Neuronal stem cell (in vitro differentiated cells): ENCODE results near the gene PIGU.

Source experiments
- DNase-seq: peaks from one replicate; pipeline ENCODE4 v3.0.0-alpha.2; 2013; ENCODE audit warnings: low spot score
- H2AFZ ChIP-seq: one replicate; pipeline ENCODE4 v1.6.1; 2013; ENCODE audit warnings: mild to moderate bottlenecking, low read length, inconsistent platforms
- H2AK5ac ChIP-seq: 2 replicates; pipeline ENCODE4 v1.6.1; 2013; ENCODE audit warnings: low read depth, mild to moderate bottlenecking, inconsistent platforms, low read length, moderate library complexity, mixed read lengths
- H2BK120ac ChIP-seq: 2 replicates; pipeline ENCODE4 v1.6.1; 2013; ENCODE audit warnings: low read depth, mild to moderate bottlenecking, inconsistent platforms, low read length, moderate library complexity, mixed read lengths
- H2BK12ac ChIP-seq: one replicate; pipeline ENCODE4 v1.6.1; 2013; ENCODE audit warnings: low read length, inconsistent platforms
- H2BK15ac ChIP-seq: 2 replicates; pipeline ENCODE4 v1.6.1; 2013; ENCODE audit warnings: mild to moderate bottlenecking, low read length, inconsistent platforms, mixed read lengths
- H2BK5ac ChIP-seq: one replicate; pipeline ENCODE4 v1.6.1; 2013; ENCODE audit warnings: inconsistent platforms, mild to moderate bottlenecking, low read length, moderate library complexity
- H3K14ac ChIP-seq: one replicate; pipeline ENCODE4 v1.6.1; 2013; ENCODE audit warnings: low read length, inconsistent platforms
- H3K18ac ChIP-seq: 2 replicates; pipeline ENCODE4 v1.6.1; 2013; ENCODE audit warnings: low read length, inconsistent platforms
- H3K23ac ChIP-seq: 2 replicates; pipeline ENCODE4 v1.6.1; 2013; ENCODE audit warnings: low read depth, mild to moderate bottlenecking, mixed read lengths, low read length, inconsistent platforms; ENCODE audit not compliant: poor library complexity
- H3K27ac ChIP-seq: replicated peaks from 3 replicates; pipeline ENCODE4 v1.5.1; 2013; ENCODE audit warnings: low read length, inconsistent platforms
- H3K27me3 ChIP-seq, 3 experiments: 2 replicates each; pipeline ENCODE4 v1.6.1; 2013; ENCODE audit warnings: low read length in 3 of 3, mild to moderate bottlenecking in 2 of 3, inconsistent platforms in 1 of 3, low read depth in 1 of 3, mixed read lengths in 1 of 3, moderate library complexity in 1 of 3; ENCODE audit not compliant: control insufficient read depth in 3 of 3, insufficient read depth in 3 of 3
- H3K36me3 ChIP-seq, 2 donors: replicated peaks in 1 of 2; 2 replicates each; pipeline ENCODE4 v1.6.1; 2013; ENCODE audit warnings: low read length in 2 of 2; ENCODE audit not compliant: control insufficient read depth in 2 of 2, insufficient read depth in 2 of 2
- H3K4ac ChIP-seq: 2 replicates; pipeline ENCODE4 v1.6.1; 2013; ENCODE audit warnings: inconsistent platforms, mild to moderate bottlenecking, low read length, moderate library complexity
- H3K4me1 ChIP-seq, 2 donors: 1 replicate in 1 of 2; 2 replicates in 1 of 2; pipeline ENCODE4 v1.6.1; 2013; ENCODE audit warnings: low read length in 2 of 2, low read depth in 1 of 2; ENCODE audit not compliant: control insufficient read depth in 2 of 2, insufficient read depth in 1 of 2
- H3K4me2 ChIP-seq: one replicate; pipeline ENCODE4 v1.6.1; 2013; ENCODE audit warnings: mild to moderate bottlenecking, low read length, inconsistent platforms; ENCODE audit not compliant: insufficient read depth, poor library complexity, severe bottlenecking
- H3K4me3 ChIP-seq, 2 donors: 2 replicates each; pipeline ENCODE4 v1.5.1; 2013; ENCODE audit warnings: low read length in 2 of 2, mild to moderate bottlenecking in 2 of 2, inconsistent platforms in 1 of 2, moderate library complexity in 1 of 2
- H3K79me1 ChIP-seq: one replicate; pipeline ENCODE4 v1.6.1; 2013; ENCODE audit warnings: low read depth, mild to moderate bottlenecking, inconsistent platforms, low read length, moderate library complexity
- H3K9ac ChIP-seq: one replicate; pipeline ENCODE4 v1.6.1; 2013; ENCODE audit warnings: mild to moderate bottlenecking, low read depth, low read length, inconsistent platforms; ENCODE audit not compliant: poor library complexity
- H3K9me3 ChIP-seq, 2 donors: replicated peaks in 1 of 2; 2 replicates each; pipeline versions ENCODE3 to v1.6.1; 2013; ENCODE audit warnings: low read length in 2 of 2, mild to moderate bottlenecking in 2 of 2, inconsistent platforms in 1 of 2, low read depth in 1 of 2, mixed read lengths in 1 of 2, moderate library complexity in 1 of 2; ENCODE audit not compliant: control insufficient read depth in 2 of 2, insufficient read depth in 1 of 2
- H4K8ac ChIP-seq: one replicate; pipeline ENCODE4 v1.6.1; 2013; ENCODE audit warnings: low read depth, mild to moderate bottlenecking, inconsistent platforms, low read length, moderate library complexity
- H4K91ac ChIP-seq: one replicate; pipeline ENCODE4 v1.6.1; 2013; ENCODE audit warnings: low read length, low read depth, mild to moderate bottlenecking, inconsistent platforms; ENCODE audit not compliant: poor library complexity
- WGBS, 2 donors: extraction: QIAGEN DNeasy Blood & Tissue Kit; methylation state at CpG; one replicate each; pipeline ENCODE4 v1.1.7; 2013; ENCODE audit warnings: missing lambda C conversion rate in 2 of 2, mixed read lengths in 1 of 2; ENCODE audit not compliant: insufficient read length in 2 of 2, insufficient replicate concordance in 1 of 2; ENCODE audit errors: extremely low coverage in 2 of 2; 5-methylcytosine and 5-hydroxymethylcytosine counted together

PIGU gene

GRCh38 chr20:34642009-34642408 lies 34.9 kb downstream of the PIGU start:
- no peak overlapping the region for H3K14ac ChIP-seq
- H2BK15ac ChIP-seq, result no peak overlapping the region
- no peak overlapping the region for H3K18ac ChIP-seq
- H4K8ac ChIP-seq, result no peak overlapping the region
- no peak overlapping the region for H3K23ac ChIP-seq
- H3K27ac ChIP-seq, result no peak overlapping the region
- H2BK120ac ChIP-seq, result no peak overlapping the region
- no peaks in the 10 kb centered on the region for H3K9me3 ChIP-seq
- no peaks in the 10 kb centered on the region for H3K27me3 ChIP-seq
- no peak overlapping the region for H4K91ac ChIP-seq
- no CpG with 5 or more reads among the region's 1 CpG for WGBS, 2 donors
- no peak overlapping the region for H2BK12ac ChIP-seq
- H2BK5ac ChIP-seq, result no peak overlapping the region
- no peak for DNase-seq
- no peak overlapping the region for H3K4me3 ChIP-seq
- no peak overlapping the region for H3K9ac ChIP-seq
- peaks cover 0 to 54% of the 10 kb centered on the region in 2 donors for H3K36me3 ChIP-seq
- H2AFZ ChIP-seq, result no peak overlapping the region
- no peak overlapping the region for H3K4me2 ChIP-seq
- H3K4me1 ChIP-seq, result no peaks in the 10 kb centered on the region
- no peak overlapping the region for H2AK5ac ChIP-seq
- no peak overlapping the region for H3K4ac ChIP-seq
- H3K79me1 ChIP-seq, result no peaks in the 10 kb centered on the region

- Histone ChIP-seq H3K23ac (no peak overlapping the region), H3K4me3 (no peak overlapping the region), H3K36me3 (peaks cover 3 to 70% of the 10 kb centered on the region in 2 donors), H3K27me3 (no peaks in the 10 kb centered on the region), H3K4me1 (no peaks in the 10 kb centered on the region), H2BK120ac (no peak overlapping the region), H2BK12ac (no peak overlapping the region), H3K14ac (no peak overlapping the region), H4K8ac (no peak overlapping the region), H2BK15ac (no peak overlapping the region), H3K4me2 (no peak overlapping the region), H3K79me1 (no peaks in the 10 kb centered on the region), H3K27ac (no peak overlapping the region), H2BK5ac (no peak overlapping the region), H3K18ac (no peak overlapping the region), H3K4ac (no peak overlapping the region), H2AFZ (no peak overlapping the region), H3K9me3 (no peaks in the 10 kb centered on the region), H2AK5ac (no peak overlapping the region), H4K91ac (no peak overlapping the region), H3K9ac (no peak overlapping the region)
- no CpG with 5 or more reads among the region's 2 CpGs for WGBS, 2 donors
- DNase-seq, result no peak
Measured at GRCh38 chr20:34639755-34640222, 37.1 kb downstream of the PIGU start.

- H2BK120ac ChIP-seq, result no peak overlapping the region
- H3K4ac ChIP-seq, result no peak overlapping the region
- H3K27me3 ChIP-seq, result no peaks in the 10 kb centered on the region
- H2AFZ ChIP-seq, result no peak overlapping the region
- no peak overlapping the region for H3K27ac ChIP-seq
- no peak overlapping the region for H4K8ac ChIP-seq
- no peak overlapping the region for H3K9ac ChIP-seq
- no CpG with 5 or more reads among the region's 3 CpGs for WGBS, 2 donors
- no peak overlapping the region for H2BK5ac ChIP-seq
- no peaks in the 10 kb centered on the region for H3K4me1 ChIP-seq
- no peak overlapping the region for H4K91ac ChIP-seq
- no peak overlapping the region for H3K23ac ChIP-seq
- H3K4me3 ChIP-seq, result no peak overlapping the region
- no peaks in the 10 kb centered on the region for H3K79me1 ChIP-seq
- no peak overlapping the region for H2BK15ac ChIP-seq
- H3K36me3 ChIP-seq, result peaks cover 5 to 70% of the 10 kb centered on the region in 2 donors
- no peak overlapping the region for H3K14ac ChIP-seq
- no peak overlapping the region for H3K4me2 ChIP-seq
- H3K9me3 ChIP-seq, result no peaks in the 10 kb centered on the region
- no peak overlapping the region for H3K18ac ChIP-seq
- H2BK12ac ChIP-seq, result no peak overlapping the region
- H2AK5ac ChIP-seq, result no peak overlapping the region
- no peak for DNase-seq
Measured at GRCh38 chr20:34638532-34638931, 38.4 kb downstream of the PIGU start.

- no peaks in the 10 kb centered on the region for H3K4me1 ChIP-seq
- no peak overlapping the region for H2BK5ac ChIP-seq
- peaks cover 5 to 70% of the 10 kb centered on the region in 2 donors for H3K36me3 ChIP-seq
- H3K79me1 ChIP-seq, result no peaks in the 10 kb centered on the region
- no peak overlapping the region for H3K9ac ChIP-seq
- H3K23ac ChIP-seq, result no peak overlapping the region
- no peak overlapping the region for H3K4me3 ChIP-seq
- no peak overlapping the region for H3K4me2 ChIP-seq
- no peak overlapping the region for H2BK12ac ChIP-seq
- no peak for DNase-seq
- no peak overlapping the region for H3K14ac ChIP-seq
- no peaks in the 10 kb centered on the region for H3K27me3 ChIP-seq
- H3K4ac ChIP-seq, result no peak overlapping the region
- H4K91ac ChIP-seq, result no peak overlapping the region
- no peak overlapping the region for H2AFZ ChIP-seq
- no peak overlapping the region for H2AK5ac ChIP-seq
- no peak overlapping the region for H3K27ac ChIP-seq
- no peak overlapping the region for H3K18ac ChIP-seq
- no peak overlapping the region for H2BK120ac ChIP-seq
- H3K9me3 ChIP-seq, result no peaks in the 10 kb centered on the region
- H2BK15ac ChIP-seq, result no peak overlapping the region
- no CpG with 5 or more reads among the region's 1 CpG for WGBS, 2 donors
- H4K8ac ChIP-seq, result no peak overlapping the region
Measured at GRCh38 chr20:34638039-34638292, 38.9 kb downstream of the PIGU start.
